GM21390 (cell line): Measurements from ENCODE around the gene XYLT2.
A peak's percentile ranks its signal among the peaks of the same experiment; 100 is the strongest.
"Not testable (repeated sequence)": the region's sequence is repeated elsewhere in the genome, so short reads cannot be mapped to it uniquely, and the experiment has no call there.

Experiments used
- ATAC-seq: cut with Tn5 transposase; IDR thresholded peaks from one replicate; pipeline ENCODE4 v1.9.1; 2021; ENCODE audit not compliant: unreplicated experiment

The XYLT2 gene

DNA sequence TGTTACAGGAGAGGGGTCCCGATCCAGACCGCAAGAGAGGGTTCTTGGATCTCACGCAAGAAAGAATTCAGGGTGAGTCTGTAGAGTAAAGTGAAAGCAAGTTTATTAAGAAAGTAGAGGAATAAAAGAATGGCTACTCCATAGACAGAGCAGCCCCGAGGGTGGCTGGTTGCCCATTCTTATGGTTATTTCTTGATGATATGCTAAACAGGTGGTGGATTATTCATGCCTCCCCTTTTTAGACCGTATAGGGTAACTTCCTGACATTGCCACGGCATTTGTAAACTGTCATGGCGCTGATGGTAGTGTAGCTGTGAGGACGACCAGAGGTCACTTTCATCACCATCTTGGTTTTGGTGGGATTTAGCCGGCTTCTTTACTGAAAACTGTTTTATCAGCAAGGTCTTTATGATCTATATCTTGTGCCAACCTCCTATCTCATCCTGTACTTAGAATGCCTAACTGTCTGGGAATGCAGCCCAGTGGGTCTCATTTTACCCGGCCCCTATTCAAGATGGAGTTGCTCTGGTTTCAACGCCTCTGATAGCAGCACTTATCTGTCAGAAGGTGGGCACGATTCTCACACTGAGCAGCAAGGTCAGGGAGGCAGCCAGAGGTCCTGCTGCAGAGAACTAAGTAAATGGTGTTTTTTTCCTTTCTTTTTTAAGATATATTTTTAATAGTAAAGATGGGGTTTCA lies 26.5 kb upstream of the XYLT2 start:
- no peak for ATAC-seq

- ATAC-seq = no peak
Measured at GRCh38 chr17:50322271-50322670, 23.7 kb upstream of the XYLT2 start.

DNA sequence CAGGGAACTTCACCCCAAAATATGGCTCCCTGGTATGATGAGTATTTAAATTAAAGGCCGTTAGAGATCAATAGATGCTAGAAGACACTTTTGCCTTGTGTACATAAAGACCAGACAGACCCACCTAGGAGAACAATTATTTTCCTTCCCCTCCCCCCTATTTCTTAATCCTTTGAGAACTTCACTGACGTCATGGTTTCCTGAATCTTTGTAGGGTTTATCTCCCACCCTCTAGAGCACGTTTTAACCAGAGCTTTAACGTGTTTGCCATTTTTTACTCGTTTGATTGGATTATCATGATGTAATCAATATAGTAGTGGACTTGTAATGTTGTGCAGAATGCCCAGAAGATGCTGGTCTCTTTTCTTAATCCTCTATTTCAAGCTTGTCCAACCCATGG lies 22.9 kb upstream of the XYLT2 start:
- ATAC-seq = no peak

- no peak for ATAC-seq
Measured at GRCh38 chr17:50325906-50326305, 20.0 kb upstream of the XYLT2 start.

GRCh38 chr17:50326831-50327364 lies 19.0 kb upstream of the XYLT2 start:
- ATAC-seq = no peak

DNA sequence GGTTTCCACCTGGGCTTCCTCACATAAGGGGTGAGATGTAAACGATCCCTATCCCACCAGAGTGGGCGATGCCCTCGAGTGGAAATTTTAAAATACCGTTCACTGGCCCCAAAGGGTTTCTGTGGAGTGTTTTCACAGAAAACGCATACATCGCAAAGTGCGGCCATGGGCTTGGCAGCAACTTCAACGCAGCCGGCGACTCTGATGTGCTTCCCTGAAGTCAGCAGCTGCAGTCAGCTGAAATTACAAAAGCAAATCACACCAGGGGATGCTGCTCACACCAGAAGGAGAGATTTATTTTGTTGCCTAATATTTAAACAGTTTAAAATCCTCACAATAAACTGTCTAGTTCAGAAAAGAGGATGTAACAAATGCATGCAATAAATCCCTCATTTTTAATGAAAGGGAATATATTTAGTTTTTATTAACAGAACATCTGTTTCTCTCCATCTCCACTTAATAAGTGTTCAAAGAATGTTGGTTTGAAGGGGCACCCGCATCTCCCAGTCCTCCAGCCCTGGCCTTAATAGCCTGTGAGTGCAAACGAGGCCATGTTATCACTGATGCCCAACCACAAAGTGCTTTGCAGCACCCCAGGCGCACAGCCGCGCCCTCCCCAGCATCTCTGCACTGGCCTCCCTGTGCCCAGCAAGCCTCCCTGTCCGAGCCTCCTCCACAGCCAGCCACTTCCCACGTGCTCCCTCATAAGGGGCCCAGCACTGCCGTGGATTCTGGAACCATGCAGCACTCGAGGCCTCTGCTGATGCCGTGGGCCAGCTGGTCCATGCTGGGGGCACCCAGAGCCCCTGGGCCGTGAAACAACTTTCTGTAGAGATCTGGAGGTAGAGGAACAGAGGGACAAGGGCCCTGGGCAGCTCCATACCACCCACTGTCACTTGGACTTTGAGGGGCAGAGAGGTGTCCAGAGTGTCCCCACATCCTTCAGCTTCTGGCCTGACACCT lies 17.3 kb upstream of the XYLT2 start:
- ATAC-seq = no peak

GRCh38 chr17:50329716-50330115 lies 16.2 kb upstream of the XYLT2 start:
- ATAC-seq = no peak

DNA sequence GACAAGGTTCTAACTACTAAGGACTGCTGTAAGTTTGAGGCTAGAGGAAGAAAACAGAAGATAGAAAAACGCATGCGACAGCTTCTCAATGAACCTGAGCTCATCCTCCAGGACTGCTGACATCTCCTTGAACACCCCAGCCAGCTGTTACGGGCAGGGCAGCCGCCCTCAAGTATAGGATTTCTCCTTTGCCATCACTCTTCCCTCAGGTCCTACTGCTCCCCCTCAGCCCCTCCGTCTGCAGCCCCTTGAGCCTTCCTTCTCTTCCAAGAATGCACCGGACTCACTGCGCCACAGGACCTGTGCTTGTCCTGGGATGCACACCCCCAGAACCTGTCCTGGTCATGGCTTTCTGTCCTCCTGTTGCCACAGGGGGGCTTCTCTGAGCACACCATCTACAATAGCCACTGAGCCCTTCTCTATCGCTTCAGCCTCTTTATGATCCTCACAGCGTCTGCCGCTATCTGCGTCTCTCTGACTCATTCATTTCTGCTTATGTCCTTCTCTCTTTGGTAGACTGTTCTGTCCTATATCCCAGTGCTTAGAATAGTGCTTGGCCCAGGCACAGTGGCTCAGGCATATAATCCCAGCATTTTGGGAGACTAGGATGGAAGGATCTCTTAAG lies 15.7 kb upstream of the XYLT2 start:
- no peak for ATAC-seq

GRCh38 chr17:50331085-50331791 lies 14.7 kb upstream of the XYLT2 start:
- ATAC-seq = no peak

DNA sequence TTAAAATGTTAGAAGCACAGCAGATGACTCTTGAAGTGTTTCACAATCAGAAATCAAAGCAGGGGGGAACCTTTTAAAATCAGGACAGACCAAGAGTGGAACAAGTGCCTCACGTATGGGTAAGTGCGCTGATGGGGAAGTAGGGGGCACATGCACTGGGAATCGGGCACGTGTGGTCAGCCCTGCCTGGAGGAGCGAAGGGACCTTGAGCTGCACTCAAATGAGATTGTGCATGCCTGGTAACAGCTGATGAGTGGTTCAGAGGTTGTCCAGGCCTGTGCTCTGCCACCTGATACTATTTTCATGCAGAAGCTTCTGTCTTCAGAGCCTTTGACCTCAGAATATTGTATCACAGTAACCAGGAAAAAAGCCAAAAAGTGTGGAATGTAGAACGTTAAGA lies 13.7 kb upstream of the XYLT2 start:
- ATAC-seq = no peak

- ATAC-seq = not testable (repeated sequence)
Measured at GRCh38 chr17:50333291-50334057, 12.5 kb upstream of the XYLT2 start.

- no peak for ATAC-seq
Measured at GRCh38 chr17:50337956-50338355, 8.0 kb upstream of the XYLT2 start.

DNA sequence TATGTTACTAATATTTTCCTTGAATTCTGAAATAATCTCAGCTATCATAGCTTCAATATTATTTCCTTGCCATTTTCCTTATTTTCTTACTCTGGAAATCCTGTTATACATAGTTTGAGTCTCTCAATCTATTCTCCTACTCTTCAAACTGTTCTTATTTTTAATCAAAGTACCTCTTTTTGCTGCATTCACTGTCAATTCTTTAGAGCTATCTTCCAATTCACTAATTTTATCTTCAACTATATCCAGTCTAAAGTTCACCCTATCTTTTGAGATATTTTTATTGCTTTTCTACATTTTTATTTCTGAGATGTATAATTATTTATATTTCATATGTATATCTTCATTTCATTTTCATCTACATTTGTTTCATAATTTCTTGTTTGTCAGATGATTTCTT lies 7.3 kb upstream of the XYLT2 start:
- ATAC-seq = no peak

- ATAC-seq = no peak
Measured at GRCh38 chr17:50339381-50339780, 6.5 kb upstream of the XYLT2 start.

DNA sequence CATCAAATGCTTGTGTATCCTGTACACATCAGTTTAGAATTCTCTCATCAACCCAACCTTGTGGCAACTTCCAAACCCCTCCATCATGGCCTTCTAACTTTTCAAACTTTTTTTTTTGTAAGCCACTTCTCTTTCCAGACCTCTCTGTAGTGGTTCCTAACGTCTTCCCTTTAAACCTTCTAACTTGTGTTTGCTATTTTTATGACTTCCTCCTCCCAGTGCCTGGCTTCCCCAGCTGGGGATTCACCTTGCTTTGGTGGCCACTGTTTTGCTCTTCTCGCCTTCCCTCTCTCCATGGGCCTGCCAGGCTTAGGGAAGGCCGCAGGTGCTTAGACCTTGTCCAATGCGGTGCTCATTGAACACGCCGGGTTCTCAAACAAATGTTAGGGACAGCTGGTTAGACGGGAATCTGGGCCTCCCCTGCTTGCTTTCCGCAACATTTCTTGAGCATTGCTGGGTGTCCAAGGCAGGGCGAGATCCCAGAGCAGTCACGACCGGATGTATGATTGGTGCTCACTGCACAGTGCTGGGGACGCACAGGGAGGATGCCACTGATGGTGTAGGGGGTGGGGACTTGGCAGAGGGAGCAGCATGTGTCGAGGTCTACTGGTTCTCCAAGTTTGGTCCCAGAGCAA lies 1.1 kb upstream of the XYLT2 start:
- ATAC-seq = no peak

DNA sequence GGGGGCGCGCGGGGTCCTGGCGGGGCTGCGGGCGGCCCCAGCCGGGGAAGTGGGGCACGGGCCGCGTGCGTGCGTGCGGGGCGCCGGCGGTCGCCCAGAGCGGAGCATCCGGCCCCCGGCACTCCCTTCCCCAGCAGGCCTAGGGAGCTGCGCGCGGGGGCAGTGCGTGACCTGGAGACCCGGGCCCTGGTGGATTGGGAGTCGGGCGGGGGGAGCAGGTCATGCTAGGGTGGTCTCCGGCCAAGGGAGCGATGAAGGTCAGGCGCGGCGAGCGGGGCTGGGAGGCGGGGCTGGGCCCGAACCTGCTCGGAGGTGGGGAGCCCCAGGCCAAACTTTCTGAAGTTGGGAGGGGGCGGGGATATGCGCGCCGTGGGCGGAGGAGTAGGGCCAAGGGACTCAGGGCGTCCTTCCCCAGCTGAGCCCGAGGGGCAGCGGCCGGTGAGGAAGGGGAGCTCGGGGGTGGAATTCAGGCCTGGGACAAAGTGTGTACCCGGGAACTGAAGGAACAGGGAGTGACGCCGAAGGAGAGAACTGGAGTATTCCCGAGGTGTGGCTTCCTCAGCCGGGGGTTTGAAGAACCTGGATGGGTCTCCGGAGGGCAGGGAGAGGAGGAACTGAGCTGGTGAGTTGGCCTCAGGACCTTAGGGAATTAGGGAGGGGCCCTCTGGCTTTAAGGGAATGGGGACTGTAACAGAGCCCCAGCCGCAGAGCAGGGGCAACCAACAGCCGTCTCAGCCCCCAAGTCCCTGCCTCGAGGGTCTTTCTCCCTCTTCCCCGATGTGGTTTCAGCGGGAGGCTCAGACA lies 589 bp downstream of the XYLT2 start:
- ATAC-seq = peak; percentile 47

GRCh38 chr17:50347117-50347893 lies 1.4 kb downstream of the XYLT2 start:
- ATAC-seq = no peak

DNA sequence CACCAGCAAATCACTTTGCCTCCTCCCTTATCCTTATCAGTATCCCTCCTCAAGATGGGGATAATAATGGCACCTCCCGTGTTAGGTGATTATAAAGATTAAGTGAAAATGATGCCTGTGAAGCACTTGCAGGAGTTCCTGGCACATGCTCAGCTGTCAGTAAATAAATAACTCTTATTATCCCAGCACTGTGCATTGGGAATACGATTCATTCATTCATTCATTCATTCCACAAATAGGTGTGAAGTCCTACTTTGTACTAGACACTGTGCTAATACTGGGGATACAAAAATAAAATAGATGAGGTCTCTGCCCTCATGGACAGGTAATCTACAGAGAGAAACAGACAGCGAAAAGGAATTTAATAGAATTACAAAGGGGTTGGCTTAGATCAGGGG lies 2.0 kb downstream of the XYLT2 start:
- ATAC-seq = no peak
